Activated CD4-positive, CD25-positive, alpha-beta regulatory T cell (primary cell): Measurements from ENCODE around the gene YTHDF2.
"Not testable (repeated sequence)": the region's sequence is repeated elsewhere in the genome, so short reads cannot be mapped to it uniquely, and the experiment has no call there.

ENCODE experiments used
- DNase-seq, 4 experiments: peaks; one replicate each; lab custom pipeline; 2025; lab: John Stamatoyannopoulos, UW

Gene YTHDF2

GRCh38 chr1:28759257-28759656 is 22.5 kb downstream of the YTHDF2 start:
- no peak for DNase-seq

GRCh38 chr1:28761189-28761588 is 24.4 kb downstream of the YTHDF2 start:
- no peak for DNase-seq

GRCh38 chr1:28766532-28767183 is 29.9 kb downstream of the YTHDF2 start:
- no peak for DNase-seq

DNA sequence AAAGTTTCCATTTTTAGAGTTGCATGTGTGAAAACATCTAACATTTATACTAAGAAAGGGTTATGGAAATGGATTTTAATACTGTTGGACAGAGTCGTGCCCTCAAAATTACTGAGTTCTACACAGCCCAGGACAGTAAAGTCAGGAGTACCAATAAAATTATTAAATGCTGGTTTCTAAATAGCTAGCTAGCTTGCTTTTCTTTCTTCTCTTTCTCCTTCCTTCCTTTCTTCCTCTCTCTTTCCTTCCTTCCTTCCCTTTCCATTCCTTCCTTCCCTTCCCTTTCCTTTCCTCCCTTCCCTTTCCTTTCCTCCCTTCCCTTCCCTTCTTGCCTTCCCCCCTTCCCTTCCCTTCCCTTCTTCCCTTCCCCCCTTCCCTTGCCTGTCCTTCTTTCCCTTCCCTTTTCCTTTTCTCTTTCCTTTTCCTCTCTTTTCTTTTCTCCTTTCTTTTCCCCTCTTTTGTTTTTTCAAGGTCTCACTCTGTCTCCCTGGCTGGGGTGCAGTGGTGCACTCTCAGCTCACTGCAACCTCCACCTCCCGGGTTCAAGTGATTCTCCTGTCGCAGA is 33.9 kb downstream of the YTHDF2 start:
- DNase-seq: no peak

DNA sequence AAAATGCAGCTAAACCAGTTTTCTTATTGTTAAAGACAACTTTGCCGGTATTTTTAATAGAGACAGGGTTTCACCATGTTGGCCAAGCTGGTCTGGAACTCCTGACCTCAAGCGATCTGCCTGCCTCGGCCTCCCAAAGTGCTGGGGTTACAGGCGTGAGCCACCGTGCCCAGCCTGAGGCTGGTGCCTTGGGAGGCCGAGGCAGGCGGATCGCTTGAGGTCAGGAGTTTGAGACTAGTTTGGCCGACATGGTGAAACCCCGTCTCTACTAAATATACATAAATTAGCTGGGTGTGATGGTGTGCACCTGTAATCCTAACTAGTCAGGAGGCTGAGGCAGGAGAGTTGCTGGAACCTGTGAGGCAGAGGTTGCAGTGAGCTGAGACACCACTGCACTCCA is 35.2 kb downstream of the YTHDF2 start:
- not testable (repeated sequence) for DNase-seq

DNA sequence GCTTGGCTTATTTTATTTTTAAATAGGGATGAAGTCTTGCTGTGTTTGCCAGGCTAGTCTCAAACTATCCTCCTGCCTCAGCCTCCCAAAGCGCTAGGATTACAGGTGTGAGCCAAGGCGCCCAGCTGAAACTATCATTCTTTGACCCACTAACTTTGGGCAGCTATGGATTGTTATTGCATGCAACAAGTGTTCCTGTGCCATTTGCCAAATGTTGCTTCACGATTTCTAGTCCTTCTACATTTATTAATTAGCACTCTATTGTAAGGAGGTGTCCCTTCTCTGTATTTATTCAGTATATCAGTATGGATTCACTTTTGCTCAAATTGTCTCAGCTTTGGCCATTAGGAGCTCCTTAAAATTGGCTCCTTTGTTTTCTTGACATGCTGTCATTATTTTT is 36.4 kb downstream of the YTHDF2 start:
- no peak for DNase-seq

DNA sequence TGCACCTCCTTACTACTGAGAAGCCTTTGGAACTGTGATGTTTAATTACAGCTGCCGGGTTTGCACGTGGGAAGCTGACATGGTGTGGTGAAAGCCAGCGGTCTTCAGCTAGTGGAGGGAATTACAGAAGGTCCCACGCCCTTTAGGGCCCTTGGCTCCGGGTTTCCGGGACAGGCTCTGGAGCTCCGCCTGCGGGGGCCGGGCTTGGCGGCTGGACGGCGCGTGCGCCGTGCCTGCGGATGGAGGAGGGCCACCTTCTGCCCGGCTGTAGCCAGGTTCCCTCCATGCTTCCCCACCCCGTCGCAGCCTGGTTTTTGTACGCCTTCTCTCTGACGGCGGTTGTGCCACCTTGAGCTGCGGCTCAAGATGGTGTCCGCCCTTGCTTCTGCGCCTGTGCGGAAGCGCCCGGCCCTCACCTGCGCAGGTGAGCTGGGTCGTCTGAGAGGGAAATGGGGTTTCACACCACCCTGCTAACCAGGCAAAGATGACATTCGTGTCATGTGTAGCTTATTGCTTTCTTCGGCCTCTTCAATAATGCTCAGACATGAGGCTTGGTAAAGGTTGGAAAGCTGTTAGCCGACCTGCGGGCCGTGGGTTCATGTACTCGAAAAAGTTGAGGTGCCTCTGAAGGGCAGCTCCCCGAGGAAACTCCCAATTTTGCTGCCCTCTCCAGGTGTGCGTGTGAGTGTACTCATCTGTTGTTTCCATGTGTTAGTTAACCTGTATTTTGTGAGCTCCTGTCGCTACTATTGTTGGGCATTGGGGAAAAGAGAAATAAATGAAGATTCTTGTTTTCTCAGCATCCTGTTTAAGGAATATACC is 38.6 kb downstream of the YTHDF2 start:
- DNase-seq: peak; percentile 8 to 32 (median 26)

GRCh38 chr1:28776341-28776740 is 39.6 kb downstream of the YTHDF2 start:
- no peak for DNase-seq

DNA sequence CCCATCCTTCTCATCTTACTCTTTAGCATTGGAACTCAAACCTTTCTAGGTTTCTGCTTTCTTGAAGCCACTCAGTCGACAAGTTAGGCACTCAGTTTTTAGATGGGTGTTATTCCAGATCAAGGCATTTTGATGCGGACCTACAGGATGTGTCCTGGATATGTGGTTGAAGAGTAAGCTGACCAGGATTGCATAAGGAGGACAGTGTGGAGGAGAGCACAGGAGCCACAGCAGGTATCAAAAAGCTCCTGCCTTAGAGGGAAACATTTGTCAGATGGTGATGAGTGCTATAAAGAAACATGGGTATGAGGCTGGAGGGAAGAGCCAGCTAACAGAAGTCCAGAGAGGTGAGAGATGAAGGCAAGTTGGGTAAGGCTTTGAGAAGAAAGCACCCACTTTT is 41.3 kb downstream of the YTHDF2 start:
- no peak for DNase-seq

DNA sequence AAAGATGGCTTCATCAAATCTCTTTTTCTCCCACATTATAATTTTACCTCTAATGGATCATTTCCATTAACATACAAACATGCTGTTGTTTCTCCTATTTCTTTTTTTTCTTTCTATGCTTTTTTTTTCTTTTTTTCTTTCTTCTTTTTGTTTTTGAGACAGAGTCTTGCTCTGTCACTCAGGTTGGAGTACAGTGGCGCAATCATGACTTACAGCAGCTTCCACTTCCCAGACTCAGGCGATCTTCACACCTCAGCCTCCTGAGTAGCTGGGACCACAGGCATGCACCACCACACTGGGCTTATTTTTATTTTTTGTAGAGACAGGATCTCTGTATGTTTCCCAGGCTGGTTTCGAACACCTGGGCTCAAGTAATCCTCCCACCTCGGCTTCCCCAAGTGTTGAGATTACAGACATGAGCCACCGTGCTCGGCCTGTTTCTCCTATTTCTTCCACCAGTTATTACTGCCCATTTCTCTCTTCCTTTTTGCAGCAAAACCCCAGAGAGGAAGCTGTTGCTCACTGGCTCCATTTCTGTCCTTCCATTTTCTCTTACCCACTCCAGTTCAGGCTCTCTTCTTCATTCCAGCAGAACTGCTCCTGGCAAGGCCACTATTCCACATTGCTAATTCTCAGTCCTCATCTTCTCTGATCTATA is 43.1 kb downstream of the YTHDF2 start:
- DNase-seq: no peak

DNA sequence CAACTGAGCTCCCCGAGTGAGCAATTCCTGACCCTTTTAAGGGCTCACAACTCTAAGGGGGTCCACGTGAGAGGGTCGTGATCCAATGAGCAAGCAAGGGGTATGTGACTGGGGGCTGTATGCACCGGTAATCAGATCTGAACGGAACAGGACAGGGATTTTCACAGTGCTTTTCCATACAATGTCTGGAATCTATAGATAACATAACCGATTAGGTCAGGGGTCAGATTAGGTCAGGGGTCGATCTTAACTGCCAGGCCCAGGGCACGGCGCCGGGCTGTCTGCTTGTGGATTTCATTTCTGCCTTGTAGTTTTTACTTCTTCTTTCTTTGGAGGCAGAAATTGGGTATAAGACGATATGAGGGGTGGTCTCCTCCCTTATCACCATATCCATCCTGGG is 44.6 kb downstream of the YTHDF2 start:
- no peak for DNase-seq

DNA sequence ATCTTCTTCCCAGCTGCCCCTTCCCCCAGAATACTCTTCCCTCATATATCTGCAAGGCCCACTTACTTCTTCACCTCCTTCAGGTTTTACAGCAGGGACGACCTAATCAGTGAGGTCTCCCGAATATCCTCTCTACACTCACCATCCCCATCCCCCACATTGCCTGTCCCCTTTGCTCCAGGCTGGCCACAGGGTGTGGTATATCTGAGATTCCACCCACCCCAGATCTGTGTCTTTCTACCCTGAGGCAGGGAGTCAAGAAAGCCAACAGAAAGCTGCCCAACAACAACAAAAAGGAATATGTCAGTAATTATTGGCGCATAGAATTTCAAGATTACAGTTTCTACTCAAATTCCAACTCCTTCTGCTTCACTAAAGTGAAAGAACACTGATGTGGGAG is 45.3 kb downstream of the YTHDF2 start:
- DNase-seq: no peak

DNA sequence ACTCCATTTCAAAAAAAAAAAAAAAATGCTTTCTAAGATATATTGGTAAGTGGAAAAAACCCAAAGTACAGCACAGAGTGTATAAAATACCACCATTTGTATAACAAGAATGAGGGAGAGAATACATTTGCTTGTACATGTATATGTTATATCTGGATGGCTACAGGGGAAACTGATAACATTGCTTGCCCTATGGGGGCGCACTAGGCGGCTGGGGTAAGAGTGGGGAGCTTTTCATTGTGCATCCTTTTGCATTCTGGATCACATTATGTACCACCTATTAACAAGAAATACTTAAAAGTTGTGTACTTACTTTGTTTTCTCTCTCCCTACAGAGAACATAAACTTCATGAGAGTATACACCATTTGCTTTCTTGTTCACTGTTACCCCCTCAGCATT is 46.6 kb downstream of the YTHDF2 start:
- DNase-seq: no peak

- no peak for DNase-seq
These were observed 52.7 kb downstream of the YTHDF2 start for GRCh38 chr1:28789412-28789811.

DNA sequence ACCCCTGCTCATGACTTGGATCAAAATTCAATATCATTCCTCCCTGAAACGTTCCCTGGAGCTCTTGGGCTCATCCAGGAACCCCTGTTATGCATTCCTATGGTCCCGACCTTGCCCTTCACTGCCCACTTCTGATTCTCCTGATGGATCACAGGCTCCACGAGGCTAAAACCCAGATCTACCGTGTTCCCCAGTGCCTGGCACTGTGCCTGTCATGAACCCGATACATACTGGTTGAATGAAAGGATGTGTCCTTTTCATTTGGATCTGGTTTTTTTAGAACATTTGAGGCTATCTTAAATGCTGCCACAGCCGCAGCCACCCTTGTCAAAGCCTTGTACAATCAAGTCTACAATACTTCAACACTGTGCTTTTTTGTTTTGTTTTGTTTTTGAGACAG is 53.1 kb downstream of the YTHDF2 start:
- no peak for DNase-seq

- DNase-seq: no peak
These were observed 53.8 kb downstream of the YTHDF2 start for GRCh38 chr1:28790377-28791035.

GRCh38 chr1:28791929-28792328 is 55.2 kb downstream of the YTHDF2 start:
- DNase-seq: not testable (repeated sequence)

DNA sequence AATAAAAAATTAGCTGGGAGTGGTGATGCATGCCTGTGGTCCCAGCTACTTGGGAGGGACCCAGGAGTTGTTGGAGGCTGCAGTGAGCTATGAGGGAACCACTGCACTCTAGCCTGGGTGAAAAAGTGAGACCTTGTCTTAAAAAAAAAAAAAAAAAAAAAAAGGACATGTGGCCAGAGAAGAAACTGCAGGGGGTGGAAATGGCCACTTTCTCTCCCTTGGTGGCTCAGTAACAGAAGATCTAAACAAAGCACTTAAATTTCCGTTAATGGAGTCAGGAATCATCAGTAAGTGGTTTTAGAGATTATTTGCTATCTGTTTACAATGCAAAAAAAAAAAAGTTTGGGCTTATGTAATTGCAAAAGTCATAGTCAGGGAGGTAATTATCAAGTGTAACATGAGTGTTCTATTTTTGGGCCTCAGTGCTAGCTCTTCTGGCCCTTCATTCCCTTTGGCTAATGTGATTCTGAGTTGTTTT is 55.9 kb downstream of the YTHDF2 start:
- no peak for DNase-seq

GRCh38 chr1:28794582-28794981 is 57.8 kb downstream of the YTHDF2 start:
- not testable (repeated sequence) for DNase-seq

DNA sequence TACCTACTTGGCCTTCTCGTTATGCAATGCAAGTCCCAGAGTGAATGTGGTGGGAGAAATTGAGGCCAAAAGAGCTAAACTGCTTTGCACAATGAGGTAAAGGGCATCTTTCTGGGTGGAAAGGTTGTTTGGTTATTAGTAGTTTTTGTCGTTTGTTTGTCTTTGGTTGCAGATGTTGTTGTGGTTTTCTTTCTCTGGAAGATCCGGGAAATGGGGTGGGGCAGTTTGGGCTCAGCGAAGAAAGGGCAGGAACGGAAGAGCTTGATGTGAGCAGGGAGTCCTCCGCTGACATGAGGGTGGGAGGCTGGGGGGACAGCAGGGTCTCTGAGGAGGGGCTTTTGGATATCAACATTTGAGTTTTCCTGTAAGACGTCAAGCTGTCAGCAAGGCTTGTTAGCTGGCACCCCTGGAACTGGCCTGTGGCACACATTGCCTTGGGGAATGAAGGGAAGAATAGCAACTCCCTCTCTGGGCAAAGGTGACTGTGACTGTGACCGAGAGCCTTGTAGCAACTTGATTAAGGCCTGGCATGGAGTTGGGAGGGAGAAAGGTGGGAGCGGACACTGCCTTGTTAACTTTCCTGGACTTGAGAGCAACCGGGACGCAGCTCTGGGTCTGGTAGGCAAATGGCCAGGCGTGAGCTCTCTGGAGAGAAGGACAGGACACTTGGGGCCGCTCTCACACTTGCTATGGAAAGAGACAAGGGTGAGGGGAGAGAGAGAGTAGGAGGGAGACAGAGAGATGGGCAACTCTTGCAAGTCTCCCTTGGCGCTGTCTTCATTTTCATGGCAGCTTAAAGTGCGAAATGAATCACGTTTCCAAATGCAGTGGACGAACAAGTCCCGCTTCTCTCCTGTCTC is 59.8 kb downstream of the YTHDF2 start:
- no peak for DNase-seq

GRCh38 chr1:28800324-28800723 is 63.6 kb downstream of the YTHDF2 start:
- DNase-seq: no peak
